GM12878 (cell line): ENCODE results near the gene LRRC3C. TPM values are rescaled to one million over a fixed set of nuclear protein-coding genes. Genes with fewer than 3 reads are reported as not detected.

ENCODE experiments used
- ATAC-seq: fragments of 200-7000 bp; cut with Tn5 transposase; 3 replicates; pipeline ENCODE4 v1.9.1; 2020; ENCODE audit warnings: mild to moderate bottlenecking, moderate library complexity
- BruUV-seq: library from RNA; stranded (reverse); fragments of 400-500 nt; replicated peaks from 2 replicates; lab custom pipeline; 2021; lab: Mats Ljungman, UMichigan
- CTCF ChIA-PET: fragments of 300-600 bp; sonication (Branson Sonifier 250); formaldehyde crosslinking; extraction: SDS; loops from one replicate; lab custom pipeline; 2021; ENCODE audit warnings: inconsistent platforms; lab: Yijun Ruan, JAX
- POLR2A ChIA-PET: fragments of 350-600 bp; formaldehyde crosslinking; extraction: SDS; loops from one replicate; lab custom pipeline; 2021; ENCODE audit warnings: inconsistent platforms; lab: Charles Lee
- RAD21 ChIA-PET: fragments of 300-600 bp; sonication (Branson Sonifier 250); formaldehyde crosslinking; loops from one replicate; lab custom pipeline; 2023; ENCODE audit warnings: antibody characterized with exemption; ENCODE audit not compliant: unreplicated experiment; lab: Charles Lee
- SMC1A ChIA-PET: fragments of 300-600 bp; sonication (Branson Sonifier 250); formaldehyde crosslinking; loops from one replicate; lab custom pipeline; 2023; ENCODE audit not compliant: unreplicated experiment, uncharacterized antibody; lab: Charles Lee
- DNase-seq: peaks from one replicate; pipeline ENCODE4 v3.0.0-alpha.2; 2011; ENCODE audit warnings: low read depth, low spot score
- FAIRE-seq: peaks from 3 replicates; lab custom pipeline; 2011; peaks lifted over from hg19 to GRCh38; lab: Jason Lieb, UNC
- H2AFZ ChIP-seq: 2 replicates; pipeline ENCODE4 v1.6.0; 2011; ENCODE audit warnings: low read depth, low read length, control low read depth; ENCODE audit not compliant: control insufficient read depth
- H3K27ac ChIP-seq: 2 replicates; pipeline ENCODE4 v1.5.1; 2011; ENCODE audit warnings: control low read depth; ENCODE audit not compliant: control insufficient read depth, insufficient read depth
- H3K27me3 ChIP-seq, 2 experiments: replicated peaks in 1 of 2; 2 replicates each; pipeline versions ENCODE4 v1.6.0 to v1.6.1; 2011; ENCODE audit warnings: low read length in 1 of 2; ENCODE audit not compliant: control insufficient read depth in 2 of 2, insufficient read depth in 2 of 2
- H3K36me3 ChIP-seq, 2 experiments: 2 replicates each; pipeline ENCODE4 v1.5.1; 2011; ENCODE audit warnings: low read length in 1 of 2; ENCODE audit not compliant: control insufficient read depth in 2 of 2, insufficient read depth in 2 of 2
- H3K4me1 ChIP-seq: 2 replicates; pipeline ENCODE4 v1.6.1; 2011; ENCODE audit warnings: mild to moderate bottlenecking, low read length, moderate library complexity, mixed read lengths; ENCODE audit not compliant: control insufficient read depth, insufficient read depth
- H3K4me2 ChIP-seq: 2 replicates; pipeline ENCODE4 v1.6.0; 2011; ENCODE audit warnings: control low read depth; ENCODE audit not compliant: control insufficient read depth, insufficient read depth
- H3K4me3 ChIP-seq: fragments of 200-600 bp; sonication (generic); 2 replicates; pipeline ENCODE4 v1.5.1; 2016
- H3K79me2 ChIP-seq: 2 replicates; pipeline ENCODE4 v1.6.0; 2011; ENCODE audit warnings: low read length; ENCODE audit not compliant: control insufficient read depth, insufficient read depth
- H3K9ac ChIP-seq: 2 replicates; pipeline ENCODE4 v1.8.0; 2011; ENCODE audit warnings: low read length, control low read depth, mixed read lengths; ENCODE audit not compliant: control insufficient read depth, insufficient read depth
- H3K9me3 ChIP-seq: replicated peaks from 3 replicates; pipeline ENCODE4 v1.5.1; 2011; ENCODE audit warnings: mild to moderate bottlenecking, low read length; ENCODE audit not compliant: control insufficient read depth, insufficient read depth
- H4K20me1 ChIP-seq: 2 replicates; pipeline ENCODE4 v1.6.0; 2011; ENCODE audit not compliant: control insufficient read depth, insufficient read depth
- BCLAF1 ChIP-seq: fragments of 450-650 bp; IDR thresholded peaks from 2 replicates; pipeline ENCODE4 v1.6.1; 2017; ENCODE audit warnings: antibody characterized with exemption, mild to moderate bottlenecking, moderate library complexity
- EP300 ChIP-seq, 2 experiments: fragments of 150-350 bp in 1 of 2; IDR thresholded peaks; 2 replicates each; pipeline ENCODE4 v1.6.1; 2011 to 2012; ENCODE audit warnings: low read depth in 2 of 2, low read length in 2 of 2, borderline replicate concordance in 1 of 2, improper control_type of control experiment in 1 of 2, inconsistent platforms in 1 of 2; ENCODE audit not compliant: control insufficient read depth in 1 of 2
- NFYA ChIP-seq: IDR thresholded peaks from 2 replicates; pipeline ENCODE4 v1.6.1; 2011; ENCODE audit warnings: low read depth, mild to moderate bottlenecking, low read length, improper control_type of control experiment, borderline replicate concordance
- NKRF ChIP-seq: fragments of 450-650 bp; conservative IDR thresholded peaks from 2 replicates; pipeline ENCODE4 v1.6.1; 2017; ENCODE audit warnings: mild to moderate bottlenecking, moderate library complexity
- NR2C1 ChIP-seq: fragments of 450-650 bp; IDR thresholded peaks from 2 replicates; pipeline ENCODE4 v1.6.1; 2017; ENCODE audit warnings: antibody characterized with exemption, mild to moderate bottlenecking, moderate library complexity
- NRF1 ChIP-seq: conservative IDR thresholded peaks from 2 replicates; pipeline ENCODE4 v1.6.1; 2011; ENCODE audit warnings: mild to moderate bottlenecking, low read depth, low read length, improper control_type of control experiment
- RCOR1 ChIP-seq: conservative IDR thresholded peaks from 2 replicates; pipeline ENCODE4 v1.6.1; 2012; ENCODE audit warnings: low read depth, low read length, improper control_type of control experiment
- SMARCA5 ChIP-seq: fragments of 450-650 bp; IDR thresholded peaks from 2 replicates; pipeline ENCODE4 v1.6.1; 2017; ENCODE audit warnings: mild to moderate bottlenecking
- TBL1XR1 ChIP-seq: IDR thresholded peaks from 2 replicates; pipeline ENCODE4 v1.6.1; 2012; ENCODE audit warnings: low read depth, low read length, improper control_type of control experiment
- TCF12 ChIP-seq: IDR thresholded peaks from 2 replicates; pipeline ENCODE4 v1.6.1; 2011; ENCODE audit warnings: low read depth, mild to moderate bottlenecking, low read length
- ZBTB33 ChIP-seq: fragments of 450-650 bp; IDR thresholded peaks from 2 replicates; pipeline ENCODE4 v1.6.1; 2017; ENCODE audit warnings: mild to moderate bottlenecking
- WGBS: methylation state at CpG from one replicate; pipeline ENCODE4 v1.1.6; 2016; ENCODE audit warnings: low lambda C conversion rate; ENCODE audit not compliant: insufficient replicate concordance, insufficient coverage; ENCODE audit errors: missing lambda C conversion rate; 5-methylcytosine and 5-hydroxymethylcytosine counted together
- in situ Hi-C: fragments of 300-500 bp; cut with MboI; formaldehyde crosslinking; loops from 9 replicates; pipeline ENCODE4 v1.14.3; 2018; ENCODE audit warnings: mixed read lengths
- intact Hi-C: fragments of 100-400 bp; cut with micrococcal nuclease; formaldehyde crosslinking; loops from one replicate; pipeline ENCODE4 v1.14.2; 2022; ENCODE audit not compliant: unreplicated experiment
- polyA plus RNA-seq, 11 experiments: library from polyadenylated mRNA; depleted of rRNA in 4 of 11; unstranded in 6 of 11; stranded (reverse) in 5 of 11; fragments of >200 nt; fragmentation: Nextera tagmentation in 4 of 11; fragmentation: Illumina TruSeq in 1 of 11; extraction: Ambion mirVana in 4 of 11; extraction: Trizol in 1 of 11; gene quantifications; 1 replicate in 1 of 11; 2 replicates in 10 of 11; pipeline versions ENCODE4 v1.2.1 to v1.2.3, GENCODE V29; 2011 to 2016; ENCODE audit warnings: inconsistent platforms in 2 of 11, missing spikeins in 2 of 11, low read depth in 1 of 11
- total RNA-seq, 4 experiments: library from RNA; depleted of rRNA in 3 of 4; stranded (reverse); fragments of >200 nt in 3 of 4; fragmentation: Illumina TruSeq in 1 of 4; extraction: Trizol in 1 of 4; gene quantifications; 2 replicates each; pipeline versions ENCODE4 v1.2.1 to v1.2.3, GENCODE V29; 2013 to 2021

The LRRC3C gene
- total and polyA plus RNA-seq, 10 of the 15 experiments (the other 5 are each of a cell fraction or from before 2014, with no cell fraction given) = not detected

- no peak for TF ChIP-seq BCLAF1
- no peak for TF ChIP-seq NKRF
Observed at GRCh38 chr17:39954876-39955275, 27.3 kb downstream of the LRRC3C start (continued).

GRCh38 chr17:39955726-39956225 is 28.2 kb downstream of the LRRC3C start:
- Histone ChIP-seq H3K27me3 (no peaks in the 10 kb centered on the region), H3K4me1 (peaks cover 3% of the 10 kb centered on the region), H2AFZ (no peak overlapping the region), H4K20me1 (no peaks in the 10 kb centered on the region), H3K4me3 (no peak overlapping the region), H3K36me3 (no peaks in the 10 kb centered on the region), H3K9me3 (no peaks in the 10 kb centered on the region), H3K79me2 (no peaks in the 10 kb centered on the region), H3K9ac (no peak overlapping the region), H3K4me2 (no peak overlapping the region), H3K27ac (no peak overlapping the region)
- DNase-seq (no peak), FAIRE-seq (no peak), ATAC-seq (no peak)
- SMC1A ChIA-PET = interaction anchor here (1.6 to 5.3 kb wide), 3 partner anchors 16 to 24 kb away, joined by 10 to 38 read pairs (median 37); partner anchors contain the start of gene PSMD3
- CTCF ChIA-PET = interaction anchor here (0.7 to 8.3 kb wide), 3 partner anchors 16 to 71 kb away, joined by 4 to 120 read pairs (median 98); partner anchors contain the start of gene PSMD3
- RAD21 ChIA-PET = interaction anchor here (1.0 to 2.4 kb wide), 3 partner anchors 18 to 83 kb away, joined by 3 to 7 read pairs (median 4); partner anchors contain the start of gene PSMD3
- no TSS peak for BruUV-seq
- 67% methylated on average over 4 of the region's 4 CpGs for WGBS
- POLR2A ChIA-PET = interaction anchor here (1.1 to 1.2 kb wide), 2 partner anchors 15 to 18 kb away, joined by 3 read pairs; no protein-coding TSS in a partner anchor
- in situ Hi-C loops = no loop called here
- intact Hi-C loops = no loop called here
- TF ChIP-seq NRF1 = no peak
- no peak for TF ChIP-seq TCF12
- TF ChIP-seq TBL1XR1 = no peak
- no peak for TF ChIP-seq RCOR1
- TF ChIP-seq SMARCA5 = no peak
- TF ChIP-seq BCLAF1 = no peak
- TF ChIP-seq NR2C1 = no peak
- no peak for TF ChIP-seq NFYA
- no peak for TF ChIP-seq ZBTB33
- TF ChIP-seq EP300 (IDR thresholded peaks at IDR 0.05; ENCODE audit: borderline replicate concordance in 1 of 2, control insufficient read depth in 1 of 2, low read depth in 2 of 2, low read length in 2 of 2) = no peak
